Brain microvascular endothelial cell (primary cell): ENCODE data around the gene DPEP3.

Experiments used
- DNase-seq: peaks from one replicate; pipeline ENCODE4 v3.0.0-alpha.2; 2020
- H3K27ac ChIP-seq: fragments of 250-450 bp; sonication (Bioruptor Pico); 2 replicates; pipeline ENCODE4 v1.5.1; 2020; ENCODE audit warnings: mild to moderate bottlenecking, moderate library complexity
- H3K27me3 ChIP-seq: fragments of 250-450 bp; sonication (Bioruptor Pico); replicated peaks from 2 replicates; pipeline ENCODE4 v1.5.1; 2020; ENCODE audit warnings: mild to moderate bottlenecking
- H3K36me3 ChIP-seq: fragments of 250-450 bp; sonication (Bioruptor Pico); replicated peaks from 2 replicates; pipeline ENCODE4 v1.5.1; 2020; ENCODE audit warnings: mild to moderate bottlenecking
- H3K4me3 ChIP-seq: 2 replicates; pipeline ENCODE4 v1.5.1; 2011; ENCODE audit warnings: low read depth, mild to moderate bottlenecking, control low read depth, low read length, moderate library complexity
- CTCF ChIP-seq: IDR thresholded peaks from 2 replicates; pipeline ENCODE4 v1.5.1; 2011; ENCODE audit warnings: low read depth, mild to moderate bottlenecking, moderate library complexity, low read length, control low read depth, inconsistent platforms; ENCODE audit errors: missing control alignments
- in situ Hi-C: cut with HindIII; loops from 2 replicates; pipeline ENCODE4 v1.10.0; 2017; ENCODE audit warnings: low sequenced_read_pairs, low pct_ligation_motif_present

Gene DPEP3

GRCh38 chr16:67965668-67966548, 14.4 kb downstream of the DPEP3 start:
- no peak for DNase-seq
- Histone ChIP-seq H3K36me3 (peaks cover 27% of the 10 kb centered on the region), H3K4me3 (peak overlapping the region; percentile 84), H3K27me3 (no peaks in the 10 kb centered on the region), H3K27ac (peak overlapping the region; percentile 22)
- in situ Hi-C loops, result no loop called here
- no peak for TF ChIP-seq CTCF

- H3K4me3 ChIP-seq, result no peak overlapping the region
- H3K27ac ChIP-seq, result no peak overlapping the region
- H3K36me3 ChIP-seq, result peaks cover 39% of the 10 kb centered on the region
- no peak for DNase-seq
- no peak for TF ChIP-seq CTCF
- H3K27me3 ChIP-seq, result no peaks in the 10 kb centered on the region
- in situ Hi-C loops, result no loop called here
These were observed 15.7 kb downstream of the DPEP3 start for GRCh38 chr16:67964477-67965131.

- in situ Hi-C loops, result no loop called here
- Histone ChIP-seq H3K27me3 (no peaks in the 10 kb centered on the region), H3K27ac (no peak overlapping the region), H3K4me3 (peak overlapping the region; percentile 3), H3K36me3 (peaks cover 47% of the 10 kb centered on the region)
- TF ChIP-seq CTCF, result no peak
- no peak for DNase-seq
These were observed 16.5 kb downstream of the DPEP3 start for GRCh38 chr16:67963662-67964321.

GRCh38 chr16:67963292-67963661, 17.0 kb downstream of the DPEP3 start:
- Histone ChIP-seq H3K27me3 (no peaks in the 10 kb centered on the region), H3K36me3 (peaks cover 52% of the 10 kb centered on the region), H3K27ac (no peak overlapping the region), H3K4me3 (no peak overlapping the region)
- in situ Hi-C loops, result no loop called here
- no peak for DNase-seq
- no peak for TF ChIP-seq CTCF

- H3K36me3 ChIP-seq, result peaks cover 63% of the 10 kb centered on the region
- in situ Hi-C loops, result no loop called here
- H3K27me3 ChIP-seq, result no peaks in the 10 kb centered on the region
- DNase-seq, result no peak
- no peak overlapping the region for H3K27ac ChIP-seq
- no peak for TF ChIP-seq CTCF
- H3K4me3 ChIP-seq, result no peak overlapping the region
These were observed 18.2 kb downstream of the DPEP3 start for GRCh38 chr16:67962135-67962534.
